Measurements from ENCODE around the gene E4F1. TPM values are rescaled to one million over a fixed set of nuclear protein-coding genes. Genes with fewer than 3 reads are reported as not detected.

Gene E4F1
- total and polyA plus RNA-seq, 9 of the 15 experiments (the other 6 are each of a cell fraction or from before 2014, with no cell fraction given): 0.48 to 94.9 (median 20.4) TPM

GRCh38 chr16:2253293-2253692, 29.9 kb downstream of the E4F1 start:
- in situ Hi-C loops (cut with MboI) (no loop called here), intact Hi-C loops (cut with micrococcal nuclease) (loop anchor here (5.0 kb wide), 1 partner anchor 56 kb away; the partner anchor contains the start of gene CASKIN1)
- no peak for ATAC-seq
- H3K4me1 ChIP-seq (replicated peaks in 1 of 2; ENCODE audit: control insufficient read depth in 2 of 2, insufficient read depth in 2 of 2, low read length in 2 of 2): peaks cover 8 to 24% of the 10 kb centered on the region in 2 experiments
- CTCF ChIA-PET (ENCODE audit: low intra/inter-chr PET ratio): no interaction called here
- H3K4me2 ChIP-seq (ENCODE audit: insufficient read depth, low read length): no peak overlapping the region
- no TSS peak for BruUV-seq (replicated peaks)
- 0 out of 2 replicates have a peak, but pooled peaks cover 3% of the 10 kb centered on the region for H4K20me1 ChIP-seq (replicated peaks; ENCODE audit: control insufficient read depth, insufficient read depth, low read length)
- no peak overlapping the region for H2AFZ ChIP-seq (ENCODE audit: low read depth, low read length)
- peaks cover 46% of the 10 kb centered on the region for H3K79me2 ChIP-seq (ENCODE audit: control insufficient read depth, insufficient read depth, low read length)
- H3K27me3 ChIP-seq (ENCODE audit: control insufficient read depth in 2 of 2, insufficient read depth in 2 of 2, low read length in 2 of 2): no peaks in the 10 kb centered on the region
- no peak for FAIRE-seq
- no peak for DNase-seq (ENCODE audit: extremely low read depth in 1 of 4, low spot score in 3 of 4)
- no peaks in the 10 kb centered on the region for H3K9me1 ChIP-seq (ENCODE audit: control insufficient read depth, insufficient read depth, low read length)
- no peaks in the 10 kb centered on the region for H3K9me3 ChIP-seq (replicated peaks; ENCODE audit: control insufficient read depth, insufficient read depth, low read depth, low read length)
- POLR2A ChIA-PET: interaction anchor here (0.6 to 3.5 kb wide), 7 partner anchors 10 to 250 kb away, joined by 3 to 28 read pairs (median 4); partner anchors contain the start of gene TRAF7
- peaks cover 75% of the 10 kb centered on the region for H3K36me3 ChIP-seq (ENCODE audit: control insufficient read depth, insufficient read depth, low read length)
- H3K4me3 ChIP-seq: no peak overlapping the region
- no peak overlapping the region; the same call in 2 of the 3 replicates for H3K27ac ChIP-seq (ENCODE audit: extremely low read depth, low read depth, low read length)
- TF ChIP-seq ZNF311 (CRISPR knock-in tag; IDR thresholded peaks at IDR 0.05): no peak
- TF ChIP-seq FOXA3 (CRISPR knock-in tag; conservative IDR thresholded peaks at IDR 0.05 in 1 of 2, IDR thresholded peaks at IDR 0.05 in 1 of 2): no peak
- TF ChIP-seq ETS2 (tag; IDR thresholded peaks at IDR 0.05; ENCODE audit: borderline replicate concordance, poor library complexity, severe bottlenecking): no peak
- no peak for TF ChIP-seq THRB (CRISPR knock-in tag; conservative IDR thresholded peaks at IDR 0.05)
- TF ChIP-seq CHAMP1 (IDR thresholded peaks at IDR 0.05): no peak
- no peak for TF ChIP-seq CXXC5 (CRISPR knock-in tag; IDR thresholded peaks at IDR 0.05)
- WGBS (ENCODE audit: insufficient coverage, low coverage, missing lambda C conversion rate): 79% methylated on average over 7 of the region's 11 CpGs
- H3K9ac ChIP-seq (ENCODE audit: insufficient read depth in 1 of 2, low read depth in 2 of 2, low read length in 2 of 2): no peak overlapping the region

Data from K562 (cell line).